Activated T-cell treated with anti-CD3 and anti-CD28 coated beads, Interleukin-2, amount 50 U/mL, for 1 hour (primary cell): Measurements from ENCODE around the gene THNSL1.
"Not testable (repeated sequence)": the region's sequence is repeated elsewhere in the genome, so short reads cannot be mapped to it uniquely, and the experiment has no call there.

Experiments used
- DNase-seq: peaks from one replicate; pipeline ENCODE4 v3.0.0-alpha.2; 2020

The THNSL1 gene, protein sequence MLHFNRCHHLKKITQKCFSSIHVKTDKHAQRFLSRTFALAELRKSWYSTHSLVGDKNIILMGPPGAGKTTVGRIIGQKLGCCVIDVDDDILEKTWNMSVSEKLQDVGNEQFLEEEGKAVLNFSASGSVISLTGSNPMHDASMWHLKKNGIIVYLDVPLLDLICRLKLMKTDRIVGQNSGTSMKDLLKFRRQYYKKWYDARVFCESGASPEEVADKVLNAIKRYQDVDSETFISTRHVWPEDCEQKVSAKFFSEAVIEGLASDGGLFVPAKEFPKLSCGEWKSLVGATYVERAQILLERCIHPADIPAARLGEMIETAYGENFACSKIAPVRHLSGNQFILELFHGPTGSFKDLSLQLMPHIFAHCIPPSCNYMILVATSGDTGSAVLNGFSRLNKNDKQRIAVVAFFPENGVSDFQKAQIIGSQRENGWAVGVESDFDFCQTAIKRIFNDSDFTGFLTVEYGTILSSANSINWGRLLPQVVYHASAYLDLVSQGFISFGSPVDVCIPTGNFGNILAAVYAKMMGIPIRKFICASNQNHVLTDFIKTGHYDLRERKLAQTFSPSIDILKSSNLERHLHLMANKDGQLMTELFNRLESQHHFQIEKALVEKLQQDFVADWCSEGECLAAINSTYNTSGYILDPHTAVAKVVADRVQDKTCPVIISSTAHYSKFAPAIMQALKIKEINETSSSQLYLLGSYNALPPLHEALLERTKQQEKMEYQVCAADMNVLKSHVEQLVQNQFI

DNA sequence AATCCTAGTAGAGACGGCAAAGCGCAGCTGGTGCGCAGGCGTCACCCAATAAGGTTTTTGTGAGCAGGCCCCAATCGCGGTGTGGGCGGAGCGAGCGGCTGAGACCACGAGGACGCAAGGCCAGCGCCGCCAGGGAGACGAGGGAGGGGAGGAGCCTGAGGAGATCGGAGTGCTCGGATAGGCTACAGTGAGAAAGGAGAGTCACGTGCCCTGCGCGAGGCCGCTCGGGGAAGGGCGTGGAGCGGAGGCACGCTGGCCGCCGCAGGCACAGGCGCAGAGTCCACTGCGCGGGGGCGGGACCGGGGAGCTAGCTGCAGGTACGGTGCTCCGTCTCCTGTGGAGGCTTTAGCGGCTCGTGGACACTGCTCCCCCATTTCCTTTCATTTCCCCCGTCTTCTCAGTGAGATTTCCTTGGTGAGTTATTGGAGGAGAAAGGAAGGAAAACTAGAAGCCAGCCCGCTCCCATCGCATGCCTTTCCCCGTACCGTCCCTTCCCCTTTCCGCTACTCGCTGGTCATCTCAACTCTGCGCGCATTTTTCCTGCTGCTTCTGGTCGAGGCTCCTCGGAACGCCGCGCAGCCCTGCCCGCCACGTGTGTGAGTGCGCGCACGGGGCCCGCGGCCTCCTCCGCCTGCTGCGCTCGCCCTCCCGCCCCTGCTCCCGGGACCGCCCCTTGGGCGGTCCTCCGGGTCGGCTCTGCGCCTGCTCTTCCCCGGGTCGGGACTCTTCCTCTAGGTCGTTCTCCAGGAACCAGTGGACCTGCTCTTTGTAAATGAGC lies at the start of gene THNSL1:
THNSL1 (plus strand) TSS at position 237 of the 778 bp plus-strand sequence. CDS start 6,612 bp downstream, outside the sequence.
- peak; percentile 95 for DNase-seq

DNA sequence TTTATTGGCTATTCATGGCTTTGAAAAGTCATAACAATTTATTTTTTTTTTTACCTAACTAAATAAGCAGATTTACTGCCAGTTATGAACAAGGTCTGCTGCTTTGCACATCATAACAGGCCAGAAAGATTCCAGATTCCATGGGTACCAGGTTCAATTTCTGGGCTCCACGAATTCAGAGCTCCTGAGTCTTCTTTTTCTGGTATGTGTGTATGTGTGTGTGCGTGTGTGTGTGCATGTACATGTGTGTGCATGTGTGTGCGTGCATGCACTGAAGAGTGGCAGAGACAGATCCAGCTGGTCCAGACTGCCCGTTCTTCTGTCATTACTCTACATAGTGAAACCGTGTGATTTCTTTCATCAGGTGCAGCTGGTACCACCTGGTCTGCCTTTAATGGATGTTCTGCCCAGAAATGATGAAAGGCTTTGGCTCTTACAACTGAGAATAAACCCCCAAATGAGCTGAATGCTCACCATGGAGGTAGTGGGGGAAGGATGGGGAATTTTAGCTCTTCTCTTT lies 49.4 kb upstream of the THNSL1 start:
- DNase-seq = no peak

DNA sequence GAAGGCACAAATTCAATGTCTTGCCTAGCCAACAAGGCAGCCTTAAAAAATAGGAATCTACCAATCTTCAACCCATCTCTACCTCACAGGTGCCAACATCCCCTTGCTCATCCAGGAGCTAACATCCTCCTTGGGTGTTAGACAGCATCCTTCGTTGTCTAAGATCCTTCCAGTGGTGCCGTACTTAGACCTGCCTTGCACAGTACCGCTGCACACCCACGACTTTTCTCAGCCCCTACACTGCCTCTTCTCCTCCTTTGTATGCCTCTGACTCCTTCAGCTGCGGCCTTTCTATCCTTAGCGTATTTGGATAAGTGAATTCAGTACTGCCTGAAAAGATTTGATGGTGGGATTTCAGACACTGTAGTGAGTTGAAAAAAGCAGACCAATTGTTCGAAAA lies 48.1 kb upstream of the THNSL1 start:
- DNase-seq = no peak

DNA sequence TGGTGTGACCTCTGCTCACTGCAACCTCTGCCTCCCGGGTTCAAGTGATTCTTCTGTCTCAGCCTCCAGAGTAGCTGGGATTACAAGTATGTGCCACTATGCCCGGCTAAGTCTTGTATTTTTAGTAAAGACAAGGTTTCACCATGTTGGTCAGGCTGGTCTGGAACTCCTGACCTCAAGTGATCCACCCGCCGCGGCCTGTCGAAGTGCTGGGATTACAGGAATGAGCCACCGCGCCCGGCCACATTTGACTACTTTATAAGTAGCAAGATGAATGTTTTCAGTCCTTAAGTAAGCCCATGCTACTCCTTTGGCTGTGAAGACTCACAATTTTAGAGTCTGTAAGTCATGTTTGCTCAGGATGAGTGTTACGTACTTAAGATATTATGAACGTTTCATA lies 47.5 kb upstream of the THNSL1 start:
- not testable (repeated sequence) for DNase-seq

DNA sequence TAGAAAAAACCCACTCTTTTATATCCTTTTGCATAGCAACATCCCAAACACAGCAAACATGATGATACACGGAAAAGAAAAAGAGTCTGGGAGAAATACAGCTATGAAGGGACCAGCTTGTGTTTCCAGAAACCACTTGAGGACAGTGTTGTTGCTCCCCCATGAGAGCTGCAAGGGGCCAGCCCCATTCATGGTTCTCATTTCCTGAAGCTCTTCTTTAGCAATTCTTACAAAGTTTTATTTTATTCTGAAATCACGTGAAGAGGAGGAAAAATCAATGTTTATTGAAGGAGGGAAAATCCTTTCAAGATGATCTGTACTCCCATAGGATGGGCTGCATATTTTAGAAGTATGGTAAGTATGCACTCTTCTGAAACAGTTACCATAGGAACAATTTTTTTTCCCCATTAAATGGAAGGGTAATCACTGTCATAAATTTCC lies 46.6 kb upstream of the THNSL1 start:
- DNase-seq = no peak

DNA sequence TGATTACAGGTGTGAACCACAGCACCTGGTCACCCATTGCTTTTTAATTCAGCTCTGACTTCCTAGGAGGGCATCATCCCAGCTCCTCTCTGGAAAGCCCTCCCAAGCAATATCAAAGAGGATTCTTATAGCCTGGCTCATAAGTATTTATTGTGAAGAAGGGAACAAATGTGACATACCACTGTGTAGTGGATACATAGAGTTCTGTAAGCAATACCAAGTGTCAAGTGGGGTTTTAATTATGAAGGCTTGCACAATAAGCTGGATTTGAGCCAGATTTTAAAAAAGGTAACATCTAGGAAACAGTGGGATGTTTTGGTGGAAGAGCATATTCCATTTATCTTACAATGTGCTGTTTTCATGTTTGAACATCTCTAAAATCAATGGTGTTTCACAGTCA lies 45.0 kb upstream of the THNSL1 start:
- no peak for DNase-seq

DNA sequence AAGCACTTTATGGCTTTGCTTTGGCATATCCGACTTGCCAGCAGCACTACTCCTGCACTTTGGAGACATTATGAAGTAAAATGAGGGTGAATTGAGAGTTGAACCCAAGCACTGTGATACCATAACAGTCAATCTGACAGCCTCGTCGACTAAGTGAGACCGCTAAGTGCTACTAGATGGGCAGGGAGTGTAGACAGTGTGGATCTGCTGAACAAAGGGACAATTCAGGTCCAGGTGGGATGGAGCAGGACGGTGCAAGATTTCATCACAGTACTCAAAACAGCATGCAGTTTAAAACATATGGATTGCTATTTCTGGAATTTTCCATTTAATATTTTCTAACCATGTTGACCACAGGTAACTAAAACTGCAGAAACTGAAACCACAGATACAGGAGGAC lies 43.2 kb upstream of the THNSL1 start:
- DNase-seq = no peak

DNA sequence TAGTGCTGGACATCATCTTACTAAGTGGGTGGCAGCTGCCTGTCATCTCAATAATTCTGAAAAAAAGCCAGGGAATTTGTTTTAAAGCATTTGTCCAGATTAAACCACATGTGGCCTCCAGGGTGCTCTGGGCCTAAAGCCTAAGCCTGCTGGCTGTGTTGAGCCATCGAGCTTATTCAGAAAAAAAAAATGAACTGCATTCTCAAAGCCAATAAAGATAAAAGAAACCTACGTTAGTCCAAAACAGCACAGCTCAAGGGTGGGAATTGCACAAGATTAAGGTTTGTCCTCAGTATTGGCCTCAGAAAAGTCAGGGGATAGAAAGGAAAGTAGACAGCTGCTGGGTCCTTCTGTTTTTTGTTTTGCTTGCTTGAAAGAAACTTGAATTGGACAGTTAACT lies 41.4 kb upstream of the THNSL1 start:
- DNase-seq = no peak

DNA sequence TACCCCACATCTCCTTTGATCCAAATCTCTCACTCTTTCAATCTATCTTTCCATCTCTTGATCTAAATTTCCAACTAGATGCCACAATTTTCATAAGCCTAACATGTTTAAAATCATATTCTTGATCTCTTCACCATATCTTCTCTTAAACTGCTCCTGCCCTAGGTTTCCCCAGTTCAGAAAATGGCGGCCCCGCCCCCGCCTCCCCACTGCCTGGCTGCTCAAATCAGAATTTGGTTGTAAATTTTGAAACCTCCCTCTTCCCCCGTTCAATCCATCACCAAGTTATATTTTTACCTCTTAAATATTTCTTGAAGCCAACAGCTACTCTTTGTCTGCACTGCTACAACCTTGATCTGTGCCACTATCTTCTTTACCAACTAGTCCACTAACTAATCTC lies 36.7 kb upstream of the THNSL1 start:
- DNase-seq = no peak

DNA sequence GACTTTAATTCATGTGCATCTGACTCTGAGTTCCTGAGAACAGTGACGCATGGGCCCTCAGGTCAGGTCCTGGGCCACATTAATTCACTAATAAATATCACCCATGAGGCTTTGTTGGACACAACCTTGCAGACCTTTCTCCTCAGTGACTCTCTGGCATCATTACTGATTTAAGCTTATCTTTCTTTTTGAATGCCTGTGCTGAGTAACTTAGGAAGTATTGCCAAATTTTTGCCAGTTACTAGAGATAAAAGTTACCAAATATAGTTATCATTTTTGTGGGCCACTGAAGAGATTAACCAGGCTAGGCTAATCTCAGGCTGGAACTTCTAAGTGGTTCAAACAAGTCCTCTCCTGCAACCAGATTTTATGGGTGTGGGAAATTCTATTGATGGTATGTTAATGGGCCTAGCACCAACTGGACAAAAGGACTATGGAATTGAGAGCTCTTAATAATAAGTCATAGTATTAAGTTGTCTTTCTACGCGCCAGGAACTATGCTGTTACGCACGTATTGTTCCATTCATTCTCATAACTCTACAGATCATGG lies 35.2 kb upstream of the THNSL1 start:
- no peak for DNase-seq

DNA sequence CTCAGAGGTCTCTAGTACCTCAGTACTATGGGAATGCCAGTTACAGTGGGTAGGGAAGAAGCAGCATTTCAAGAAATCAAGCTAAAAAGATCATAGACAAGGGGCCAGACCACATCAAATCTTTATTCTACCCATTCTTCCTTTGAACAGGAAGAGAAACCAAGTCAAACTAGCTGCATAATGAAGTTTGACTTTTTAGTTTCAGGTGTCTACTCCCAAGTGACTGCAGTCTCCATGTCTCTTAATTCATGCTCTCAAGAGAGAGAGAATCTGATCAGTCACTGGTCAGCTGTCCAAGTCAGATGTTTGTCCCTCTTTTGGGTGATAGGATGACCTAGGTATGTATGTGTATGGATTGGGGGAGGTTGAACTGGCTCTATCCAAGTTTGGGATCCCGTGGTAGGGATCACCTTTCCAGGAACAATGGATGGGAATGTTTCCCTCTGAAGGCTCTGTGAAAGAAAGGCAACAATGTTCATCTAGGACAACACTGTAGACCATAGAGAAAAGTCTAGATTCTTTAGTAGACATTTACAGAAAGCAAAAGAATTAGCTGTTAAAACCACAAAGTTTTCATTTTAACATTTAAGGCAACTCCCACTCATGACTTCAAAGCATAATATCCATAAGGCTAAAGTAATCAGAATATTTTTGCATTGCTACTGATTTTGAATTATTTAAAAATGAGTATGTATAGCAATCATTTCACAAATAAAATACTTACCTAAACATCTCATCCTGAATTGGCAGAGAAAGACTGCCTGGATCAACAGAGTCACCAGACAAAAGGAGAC lies 33.9 kb upstream of the THNSL1 start:
- DNase-seq = no peak

DNA sequence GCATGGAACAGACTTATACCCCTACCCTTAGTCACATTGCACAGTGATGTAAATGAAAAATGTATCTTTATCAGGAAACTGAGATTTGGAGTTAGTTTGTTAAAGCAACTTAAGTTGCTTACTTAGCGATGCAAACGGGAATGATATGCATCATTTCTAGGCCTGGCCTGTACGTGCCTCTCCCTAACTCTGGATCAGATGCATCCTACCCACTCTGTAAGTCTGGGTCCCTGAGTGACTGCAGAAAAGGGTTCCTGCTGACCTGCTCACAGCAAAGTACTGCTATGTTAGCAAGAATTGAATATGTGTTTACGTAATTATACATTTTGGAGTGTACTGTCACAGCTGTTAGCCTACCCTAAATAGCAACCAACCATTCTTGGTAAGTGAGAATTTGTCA lies 33.3 kb upstream of the THNSL1 start:
- DNase-seq = no peak

DNA sequence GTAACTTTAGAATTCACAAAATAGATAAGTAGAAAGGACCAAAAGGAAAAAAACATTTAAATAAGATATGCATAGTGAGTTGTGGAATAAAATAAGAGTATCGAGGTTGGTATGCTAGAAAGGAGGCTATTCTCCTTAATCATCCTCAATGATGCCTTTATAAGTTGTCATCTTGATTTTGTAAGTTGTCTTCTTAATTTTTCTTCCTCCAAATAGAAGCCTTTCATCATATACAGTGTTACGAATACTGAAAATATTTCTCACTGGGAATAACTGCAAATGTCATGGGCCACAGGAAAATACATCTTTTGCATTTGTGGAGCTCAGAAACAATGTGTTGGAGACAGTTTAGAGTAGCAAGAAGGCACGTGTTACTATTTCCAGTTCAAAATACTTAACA lies 32.5 kb upstream of the THNSL1 start:
- no peak for DNase-seq

DNA sequence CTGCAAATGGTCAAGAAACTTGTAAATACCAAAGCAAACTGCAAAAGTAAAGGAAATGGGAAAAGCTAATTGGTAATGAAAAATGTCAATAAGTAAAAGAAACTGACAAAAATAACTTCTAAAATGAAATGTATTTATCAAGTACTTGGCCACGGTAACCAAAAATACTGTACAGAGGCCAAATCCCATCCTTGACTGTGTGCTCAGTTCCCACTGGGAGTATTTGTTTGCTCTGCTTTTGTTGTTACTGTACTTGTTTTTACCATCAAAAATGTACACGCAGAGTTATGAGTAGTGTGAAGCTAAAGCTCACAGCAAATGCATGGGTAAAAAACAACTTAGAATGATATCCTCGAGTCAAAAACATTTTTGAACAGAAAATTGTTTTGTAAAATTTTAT lies 31.5 kb upstream of the THNSL1 start:
- no peak for DNase-seq

DNA sequence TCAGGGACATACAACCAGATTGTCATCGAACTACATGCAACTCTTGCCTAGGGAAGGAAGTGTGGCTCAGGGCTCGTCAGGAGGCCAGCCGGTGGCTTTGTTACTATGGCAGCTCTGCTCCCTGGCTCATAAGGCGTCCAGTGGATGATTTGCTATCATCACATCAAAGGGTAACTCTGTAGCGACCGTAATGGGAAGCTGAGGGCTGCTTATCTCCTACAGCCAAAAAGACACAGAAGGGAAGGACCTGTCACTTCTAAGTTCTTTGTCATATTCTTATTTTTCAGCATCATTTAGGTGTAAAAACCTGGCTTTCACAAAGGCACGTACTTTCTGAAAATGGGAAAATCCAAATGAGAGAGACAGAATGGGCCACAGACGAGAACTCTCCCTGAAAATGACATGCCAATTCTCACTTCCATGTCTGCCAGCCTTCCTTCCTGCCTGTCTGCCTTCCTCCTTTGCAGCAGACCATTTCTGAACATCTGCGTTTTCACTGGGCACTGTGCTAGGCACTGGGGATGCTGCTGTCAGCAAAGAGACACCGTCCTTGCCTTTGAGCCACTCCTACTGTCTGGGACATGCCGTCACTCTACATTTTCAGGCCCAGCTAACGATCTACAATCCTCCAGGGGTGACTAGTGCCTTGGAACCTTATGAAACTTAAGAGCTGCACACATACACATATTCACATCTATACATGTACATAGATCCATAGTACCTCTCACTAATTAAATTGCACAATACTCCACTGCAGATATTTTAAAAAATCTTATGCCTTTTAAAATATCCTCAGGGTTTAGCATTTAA lies 27.4 kb upstream of the THNSL1 start:
- DNase-seq = no peak

DNA sequence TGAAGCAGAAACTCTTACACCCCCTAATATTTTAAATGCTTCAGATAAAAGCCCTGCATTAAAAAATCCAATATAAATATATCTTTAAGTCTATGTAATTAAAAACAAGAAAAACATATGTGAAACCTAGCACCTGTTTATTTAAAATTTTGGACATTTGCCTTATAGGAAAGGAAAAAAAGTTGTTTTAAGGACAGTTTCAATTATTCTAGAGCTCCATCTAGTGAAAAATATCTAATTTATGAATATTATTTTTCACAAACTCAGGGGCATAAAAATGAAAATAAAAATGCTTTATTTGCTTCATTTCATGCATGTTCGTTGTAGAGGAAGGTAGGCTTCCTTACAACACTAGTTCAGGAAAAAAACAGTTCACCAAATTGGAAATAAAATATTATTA lies 26.5 kb upstream of the THNSL1 start:
- no peak for DNase-seq

DNA sequence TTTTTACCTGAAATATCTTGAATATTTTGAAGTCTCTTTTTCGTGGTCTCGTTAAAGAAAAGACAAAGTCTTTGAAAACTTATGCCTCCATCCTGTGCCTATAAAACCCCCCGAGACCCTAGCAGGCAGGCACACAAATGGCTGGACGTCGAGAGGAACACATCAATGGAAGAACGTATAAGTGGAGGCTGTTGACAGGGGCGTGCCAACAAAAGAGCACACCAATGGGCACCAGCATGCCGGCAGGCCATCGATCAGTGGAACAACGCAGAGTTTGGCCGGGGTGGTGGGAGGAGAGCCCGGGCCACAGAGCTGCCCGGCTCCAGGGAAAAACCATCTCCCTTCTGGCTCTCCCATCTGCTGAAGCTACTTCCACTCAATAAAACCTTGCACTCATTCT lies 25.1 kb upstream of the THNSL1 start:
- no peak for DNase-seq

DNA sequence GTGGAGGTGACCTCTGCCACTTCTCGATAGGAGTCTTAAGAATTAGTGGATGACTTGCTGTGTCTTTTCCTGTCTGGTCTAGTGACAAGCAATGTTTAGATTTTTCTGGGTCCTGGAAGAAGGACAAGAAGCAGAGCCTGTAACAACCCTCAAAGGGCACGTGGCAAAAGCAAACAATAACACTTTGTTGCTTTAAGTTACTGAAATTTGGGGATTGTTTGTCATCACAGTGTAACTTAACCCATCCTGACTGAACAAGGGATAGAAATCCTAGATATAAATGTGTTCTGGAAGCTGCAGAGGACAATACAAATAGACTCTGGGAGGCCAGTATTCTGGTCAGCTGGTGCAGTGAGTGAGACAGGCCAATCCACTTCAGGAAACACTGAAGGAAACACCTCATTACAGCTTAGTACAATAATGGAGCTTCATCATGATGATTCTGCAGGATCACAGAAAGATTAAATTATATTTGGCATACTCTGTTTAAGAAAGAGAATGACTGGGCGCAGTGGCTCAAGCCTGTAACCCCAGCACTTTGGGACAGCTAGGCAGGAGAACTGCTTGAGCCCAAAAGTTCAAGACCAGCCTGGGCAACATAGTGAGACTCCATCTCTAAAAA lies 23.8 kb upstream of the THNSL1 start:
- DNase-seq = no peak

DNA sequence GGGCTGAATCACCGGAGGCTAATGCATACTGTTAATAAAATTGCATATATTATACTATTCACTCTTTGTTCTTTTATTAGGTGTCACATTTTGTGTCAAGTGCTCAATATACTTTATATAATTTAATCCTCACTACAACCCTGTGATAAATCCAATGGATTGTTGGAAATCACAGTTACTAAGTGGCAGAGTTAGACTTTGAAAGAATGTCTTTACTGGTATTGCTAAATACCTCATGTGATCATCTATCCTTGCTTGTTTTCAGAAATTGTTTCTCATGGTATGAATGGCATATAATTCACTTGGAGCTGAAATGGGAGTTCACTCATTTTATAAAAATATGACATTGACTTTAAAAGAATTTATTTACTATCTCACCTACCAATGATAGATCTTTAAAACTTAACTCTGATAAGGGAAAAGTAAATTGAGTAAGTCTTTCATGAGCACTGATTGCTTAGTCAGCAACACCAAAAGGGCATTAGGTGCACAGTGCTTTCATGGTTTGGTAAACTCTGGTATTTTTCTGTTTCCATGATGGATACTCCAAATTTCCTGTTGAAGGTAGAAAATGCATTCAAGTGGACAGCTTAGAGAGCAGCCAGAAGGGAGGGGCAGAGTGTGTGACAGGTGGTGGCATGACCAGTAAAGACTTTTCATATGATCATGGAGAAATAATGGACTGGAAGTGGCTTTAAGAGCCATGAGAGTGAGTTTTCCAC lies 23.0 kb upstream of the THNSL1 start:
- DNase-seq = no peak

DNA sequence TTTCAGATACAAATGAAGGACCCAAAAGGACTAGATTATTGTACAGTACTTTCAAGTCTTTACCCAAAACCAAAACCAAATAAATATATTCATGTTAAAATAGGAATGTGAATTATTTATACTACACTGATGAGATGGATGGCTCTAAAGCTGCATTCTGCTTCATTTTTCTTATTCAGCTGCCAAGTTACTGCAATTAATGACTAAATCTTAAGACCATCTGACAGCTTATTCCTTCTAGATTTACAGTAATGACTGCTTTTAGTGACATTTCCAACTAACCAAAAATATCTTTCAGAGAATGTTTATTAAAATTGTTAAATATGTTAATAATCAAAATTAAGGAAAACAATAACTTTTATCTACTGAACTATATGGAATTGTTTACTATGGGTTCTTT lies 21.3 kb upstream of the THNSL1 start:
- no peak for DNase-seq
